Bronchial smooth muscle cell (primary cell): ENCODE measurements around the gene GDF9. TPM values are rescaled to one million over a fixed set of nuclear protein-coding genes. Genes with fewer than 3 reads are reported as not detected.

Experiments used
- total RNA-seq: library from RNA; depleted of rRNA; stranded (reverse); fragments of >200 nt; gene quantifications from 2 replicates; pipeline ENCODE4 v1.2.1, GENCODE V29; 2014

Gene GDF9, protein sequence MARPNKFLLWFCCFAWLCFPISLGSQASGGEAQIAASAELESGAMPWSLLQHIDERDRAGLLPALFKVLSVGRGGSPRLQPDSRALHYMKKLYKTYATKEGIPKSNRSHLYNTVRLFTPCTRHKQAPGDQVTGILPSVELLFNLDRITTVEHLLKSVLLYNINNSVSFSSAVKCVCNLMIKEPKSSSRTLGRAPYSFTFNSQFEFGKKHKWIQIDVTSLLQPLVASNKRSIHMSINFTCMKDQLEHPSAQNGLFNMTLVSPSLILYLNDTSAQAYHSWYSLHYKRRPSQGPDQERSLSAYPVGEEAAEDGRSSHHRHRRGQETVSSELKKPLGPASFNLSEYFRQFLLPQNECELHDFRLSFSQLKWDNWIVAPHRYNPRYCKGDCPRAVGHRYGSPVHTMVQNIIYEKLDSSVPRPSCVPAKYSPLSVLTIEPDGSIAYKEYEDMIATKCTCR
- total RNA-seq: under 0.01 and 0.09 TPM in 2 replicates

DNA sequence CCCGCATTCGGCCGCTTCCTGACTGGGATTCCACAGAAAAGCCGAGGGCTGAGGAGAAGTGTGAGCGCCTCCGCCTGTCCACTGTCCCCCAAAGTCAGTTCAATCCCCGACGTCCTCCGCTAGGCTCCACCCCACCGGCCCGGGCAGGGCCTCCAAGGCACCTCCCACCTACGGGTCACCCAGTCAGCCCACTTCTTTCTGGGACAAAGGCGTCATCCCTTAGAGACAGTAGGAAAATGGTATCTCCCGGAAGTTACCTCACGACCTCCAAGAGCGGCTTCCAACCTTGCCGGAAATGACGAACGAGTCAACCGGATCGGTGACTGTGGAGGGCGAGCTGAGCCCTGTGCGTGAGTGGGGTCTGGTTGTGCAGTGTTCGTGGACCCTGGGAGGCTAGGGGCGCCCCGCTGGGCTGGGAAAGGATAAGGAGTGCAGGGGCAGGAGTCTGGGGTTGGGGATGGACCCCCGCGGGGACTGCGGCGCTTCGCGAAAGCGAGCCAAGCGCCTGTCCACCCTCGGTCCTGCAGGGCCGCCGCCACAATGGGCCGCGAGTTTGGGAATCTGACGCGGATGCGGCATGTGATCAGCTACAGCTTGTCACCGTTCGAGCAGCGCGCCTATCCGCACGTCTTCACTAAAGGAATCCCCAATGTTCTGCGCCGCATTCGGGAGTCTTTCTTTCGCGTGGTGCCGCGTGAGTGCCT, at the start of gene GDF9, which contains the start of gene UQCRQ:
Gene GDF9 (minus strand): TSS at position 128 of the 704 bp plus-strand sequence. CDS start 1,936 bp downstream, outside the sequence.
Gene UQCRQ (plus strand): TSS at position 301 of the 704 bp plus-strand sequence. CDS start 240 bp downstream, at position 541.

DNA sequence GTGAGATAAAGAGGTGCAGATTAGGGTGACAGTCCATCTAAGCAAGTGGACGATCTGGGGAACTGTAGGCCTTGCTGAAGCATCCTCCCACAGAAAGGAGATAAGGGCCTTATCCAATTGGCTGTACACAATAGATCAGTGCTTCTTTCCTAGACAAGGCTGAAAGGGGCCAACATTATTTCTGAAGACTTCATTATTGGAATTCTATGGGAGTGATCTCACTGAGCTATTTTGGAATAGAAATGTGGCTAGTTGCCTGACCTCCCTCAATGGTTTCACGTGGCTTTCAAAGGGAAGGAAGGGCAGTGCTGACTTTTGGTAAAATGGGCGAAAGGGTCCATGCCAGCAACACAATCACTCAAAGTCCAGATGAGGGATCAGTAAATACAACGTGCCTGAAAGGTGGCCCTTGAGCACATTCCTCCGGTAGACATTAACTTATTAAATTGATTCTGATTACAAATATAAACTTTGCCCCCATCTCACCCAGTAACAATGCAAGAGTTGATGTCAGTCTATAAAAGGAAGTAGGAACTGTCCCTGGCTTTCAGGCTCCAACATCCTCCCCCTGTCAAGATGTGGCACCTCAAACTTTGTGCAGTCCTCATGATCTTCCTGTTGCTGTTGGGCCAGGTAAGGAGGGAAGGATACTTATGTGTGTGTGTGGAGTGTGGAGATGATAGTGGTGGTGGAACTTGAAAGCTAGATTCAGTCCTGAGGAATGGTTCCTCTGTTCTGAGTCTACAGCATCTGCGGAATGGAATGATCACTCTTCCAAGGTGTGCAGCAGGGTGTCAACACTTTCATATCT, 7.1 kb upstream of the GDF9 start, which contains the start of gene LEAP2:
Gene LEAP2 (plus strand): TSS at position 550 of the 811 bp plus-strand sequence. CDS start 27 bp downstream, at position 577.

DNA sequence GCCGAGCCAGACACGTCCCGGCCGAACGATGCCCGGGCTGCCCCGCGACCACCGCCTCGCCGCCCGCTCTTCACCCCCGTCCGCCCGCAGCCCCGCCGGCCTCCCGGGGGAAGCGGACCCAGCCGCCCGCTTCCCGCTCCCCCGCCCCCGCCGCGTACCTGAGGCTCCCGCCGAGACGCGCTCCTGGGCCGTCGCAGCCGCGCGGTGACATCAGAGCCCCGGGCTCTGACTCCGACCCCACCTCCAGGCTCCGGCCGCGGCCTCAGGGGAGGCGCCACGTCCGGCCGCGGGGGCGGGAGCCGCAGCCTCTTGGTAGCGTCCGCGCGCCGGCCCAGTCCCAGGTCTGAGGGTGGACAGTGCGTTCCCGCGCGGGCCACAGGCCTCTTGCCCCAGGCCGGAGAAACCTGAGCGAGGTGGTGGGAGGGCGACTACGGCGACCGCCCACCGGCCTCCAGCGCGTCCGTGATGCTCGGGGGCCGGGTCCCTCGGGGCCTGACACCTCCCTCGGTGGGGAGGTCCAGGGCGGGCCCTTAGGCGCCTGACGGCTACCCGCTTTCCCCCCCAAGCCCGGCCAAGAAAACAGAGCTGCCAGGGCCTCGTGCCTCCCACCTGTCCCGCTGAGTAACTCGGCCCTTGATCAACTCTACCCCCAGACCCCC, 35.7 kb downstream of the GDF9 start, which contains the start of gene SHROOM1:
Gene SHROOM1 (minus strand): TSS at position 212 of the 659 bp plus-strand sequence. CDS start 4,507 bp downstream, outside the sequence.

DNA sequence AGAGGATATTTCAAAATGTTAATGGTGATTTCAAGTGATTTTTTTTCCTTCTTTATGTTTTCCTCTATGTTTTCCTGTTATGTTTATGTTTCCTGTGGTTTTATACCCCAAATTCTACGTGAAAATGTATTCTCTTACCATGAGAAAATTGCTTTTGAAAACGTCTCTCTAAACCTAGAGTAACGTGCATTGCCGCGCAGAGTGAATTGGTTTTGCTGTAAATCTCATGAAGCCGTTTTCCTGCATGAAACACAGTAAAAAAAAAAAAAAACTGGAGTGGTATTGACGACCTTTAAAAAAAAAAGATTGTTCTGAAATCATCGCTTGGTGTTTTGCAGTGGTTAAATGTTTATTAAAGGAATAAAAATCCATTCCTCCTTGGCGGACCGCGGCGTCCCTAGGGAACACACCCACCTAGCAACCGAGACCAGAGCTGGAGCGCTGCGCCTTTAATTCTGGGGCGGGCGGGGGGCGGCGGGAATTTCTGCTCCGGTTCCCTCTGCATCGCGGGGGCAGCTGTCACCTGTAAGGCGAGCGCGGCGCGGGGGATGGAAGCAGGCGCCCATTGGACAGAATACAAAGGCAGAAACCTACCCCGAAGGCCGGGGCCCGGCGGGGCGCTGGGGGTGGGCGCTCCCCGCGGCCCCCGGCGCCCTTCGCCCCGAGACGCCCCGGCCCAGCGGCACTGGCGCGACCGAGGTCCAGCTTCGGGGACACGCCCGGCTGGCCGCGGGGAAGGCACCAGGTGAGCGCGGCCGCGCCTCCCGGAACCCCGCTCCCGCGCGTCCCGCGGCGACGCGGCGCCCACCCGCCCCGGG, 53.3 kb downstream of the GDF9 start, which contains the start of gene SOWAHA:
Gene SOWAHA (plus strand): TSS at position 522 of the 818 bp plus-strand sequence. CDS start 320 bp downstream, outside the sequence.

Other genes with a start within 250 kb of the GDF9 start
- gene IL13, start 208.3 kb downstream of the GDF9 start, total RNA-seq: 0.16 TPM in 1 of 2 replicates, not detected in the other
- not detected in 2 replicates for gene IL4, start 192.5 kb downstream of the GDF9 start, total RNA-seq
- gene KIF3A, start 128.9 kb downstream of the GDF9 start, total RNA-seq: 9.6 and 9.9 TPM in 2 replicates
- 0.09 TPM in 1 of 2 replicates, not detected in the other for gene CCNI2, start 119.0 kb downstream of the GDF9 start, total RNA-seq
- 39.7 and 67.2 TPM in 2 replicates for gene SEPTIN8, start 89.2 kb downstream of the GDF9 start, total RNA-seq
- under 0.01 TPM in 2 replicates for gene SOWAHA, start 53.2 kb downstream of the GDF9 start, total RNA-seq
- gene SHROOM1, start 35.8 kb downstream of the GDF9 start, total RNA-seq: 2.7 and 3.5 TPM in 2 replicates
- gene UQCRQ, start 173 bp upstream of the GDF9 start, total RNA-seq: 150 and 208 TPM in 2 replicates
- gene LEAP2, start 7.2 kb upstream of the GDF9 start, total RNA-seq: 0.16 and 0.34 TPM in 2 replicates
- 18.5 and 29.8 TPM in 2 replicates for gene AFF4, start 97.2 kb upstream of the GDF9 start, total RNA-seq
- gene ZCCHC10, start 160.1 kb upstream of the GDF9 start, total RNA-seq: 6.1 and 6.6 TPM in 2 replicates
- 73.6 and 119 TPM in 2 replicates for gene HSPA4, start 185.5 kb upstream of the GDF9 start, total RNA-seq